Ramos (cell line): Measurements from ENCODE around the gene PFN3.
"Not testable (repeated sequence)": the region's sequence is repeated elsewhere in the genome, so short reads cannot be mapped to it uniquely, and the experiment has no call there.

ENCODE experiments used
- in situ Hi-C: fragments of 300-500 bp; cut with MboI; formaldehyde crosslinking; loops from one replicate; pipeline ENCODE4 v1.14.3; 2022; ENCODE audit warnings: low sequenced_read_pairs; ENCODE audit not compliant: unreplicated experiment

PFN3 gene

DNA sequence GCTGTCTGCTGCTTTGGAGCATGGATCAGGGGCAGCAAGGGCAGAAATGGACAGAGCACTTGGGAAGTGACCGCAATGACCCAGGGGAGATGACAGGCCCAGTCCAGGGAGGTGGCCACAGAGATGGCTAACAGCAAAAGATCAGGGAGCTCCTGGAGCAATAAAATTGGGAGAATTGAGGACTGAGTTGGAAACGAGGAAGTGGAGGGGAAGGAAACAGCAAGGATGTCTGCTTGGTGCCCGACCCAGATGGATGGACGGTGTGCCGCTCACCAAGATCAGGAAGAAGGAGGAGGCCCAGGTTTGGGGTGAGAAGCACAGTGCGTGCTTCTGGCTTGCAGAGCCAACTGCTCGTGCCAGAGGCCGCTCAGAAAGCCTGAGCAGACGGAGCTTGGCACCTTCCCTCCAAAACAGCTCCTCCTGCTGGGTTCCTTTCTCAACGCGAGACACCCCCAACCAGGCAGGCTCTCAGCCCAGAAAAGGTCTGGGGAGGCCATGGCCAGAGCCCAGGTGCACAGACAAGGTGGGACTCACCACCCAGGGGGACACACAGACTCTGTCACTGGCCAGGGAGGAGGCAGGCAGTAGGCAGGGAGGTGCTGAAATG is 17.9 kb downstream of the PFN3 start:
- in situ Hi-C loops, result no loop called here

DNA sequence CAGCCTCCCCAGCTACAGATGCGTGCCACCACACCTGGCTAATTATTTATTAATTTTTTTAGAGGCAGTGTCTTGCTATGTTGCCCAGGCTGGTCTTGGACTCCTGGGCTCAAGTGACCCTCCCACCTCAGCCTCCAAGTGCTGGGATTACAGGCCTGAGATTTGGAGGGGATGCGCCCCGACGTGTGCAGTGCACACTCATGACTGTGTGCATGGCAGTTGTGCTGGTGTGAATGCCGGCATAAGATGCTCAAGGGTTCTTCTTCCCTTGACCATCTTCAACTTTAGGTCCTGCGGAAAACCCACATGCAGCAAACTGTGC is 19.7 kb downstream of the PFN3 start:
- in situ Hi-C loops, result no loop called here

DNA sequence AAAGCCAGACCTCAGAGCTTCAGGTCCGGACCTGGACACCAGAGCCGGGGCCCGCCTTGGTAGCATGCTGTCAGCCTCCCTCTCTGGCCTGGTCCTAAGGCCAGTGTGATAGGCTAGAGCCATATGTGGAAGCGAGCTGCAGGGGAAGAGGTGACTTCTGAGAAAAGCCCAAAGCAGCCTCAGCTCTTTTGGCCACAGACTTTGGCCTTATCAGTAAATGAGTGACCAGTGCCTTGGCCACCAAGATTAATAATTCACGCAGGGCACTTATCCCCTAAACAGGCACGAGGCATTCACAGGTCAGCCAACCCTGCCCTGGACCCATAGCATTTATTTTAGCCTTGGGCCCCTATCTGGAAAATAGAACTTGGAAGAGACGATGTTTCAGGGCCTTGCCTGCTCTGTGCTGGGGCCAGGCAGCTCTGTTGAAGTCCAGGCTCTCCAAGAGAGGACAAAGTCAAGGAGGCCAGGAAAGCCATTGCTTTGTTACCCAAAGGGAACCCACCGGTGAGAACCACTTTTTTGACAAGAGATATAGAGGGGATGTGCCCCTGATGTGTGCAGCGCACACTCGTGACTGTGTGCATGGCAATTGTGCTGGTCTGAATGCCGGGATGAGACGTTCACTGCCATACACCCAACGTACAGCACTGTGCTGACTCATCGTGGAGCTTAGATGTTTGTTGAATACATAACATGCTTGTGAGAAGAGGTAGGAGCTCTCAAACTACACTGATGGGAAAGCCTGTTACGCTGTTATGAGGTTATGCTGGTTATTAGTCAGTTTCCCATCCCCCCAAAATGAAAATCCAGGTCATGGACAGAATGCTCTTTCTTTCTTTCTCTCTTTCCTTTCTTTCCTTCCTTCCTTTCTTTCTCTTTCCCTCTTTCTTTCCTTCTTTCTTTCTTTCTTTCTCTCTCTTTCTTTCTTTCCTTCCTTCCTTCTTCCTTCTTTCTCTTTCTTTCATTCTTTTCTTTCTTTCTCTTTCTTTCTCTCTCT is 21.3 kb downstream of the PFN3 start:
- in situ Hi-C loops, result no loop called here

DNA sequence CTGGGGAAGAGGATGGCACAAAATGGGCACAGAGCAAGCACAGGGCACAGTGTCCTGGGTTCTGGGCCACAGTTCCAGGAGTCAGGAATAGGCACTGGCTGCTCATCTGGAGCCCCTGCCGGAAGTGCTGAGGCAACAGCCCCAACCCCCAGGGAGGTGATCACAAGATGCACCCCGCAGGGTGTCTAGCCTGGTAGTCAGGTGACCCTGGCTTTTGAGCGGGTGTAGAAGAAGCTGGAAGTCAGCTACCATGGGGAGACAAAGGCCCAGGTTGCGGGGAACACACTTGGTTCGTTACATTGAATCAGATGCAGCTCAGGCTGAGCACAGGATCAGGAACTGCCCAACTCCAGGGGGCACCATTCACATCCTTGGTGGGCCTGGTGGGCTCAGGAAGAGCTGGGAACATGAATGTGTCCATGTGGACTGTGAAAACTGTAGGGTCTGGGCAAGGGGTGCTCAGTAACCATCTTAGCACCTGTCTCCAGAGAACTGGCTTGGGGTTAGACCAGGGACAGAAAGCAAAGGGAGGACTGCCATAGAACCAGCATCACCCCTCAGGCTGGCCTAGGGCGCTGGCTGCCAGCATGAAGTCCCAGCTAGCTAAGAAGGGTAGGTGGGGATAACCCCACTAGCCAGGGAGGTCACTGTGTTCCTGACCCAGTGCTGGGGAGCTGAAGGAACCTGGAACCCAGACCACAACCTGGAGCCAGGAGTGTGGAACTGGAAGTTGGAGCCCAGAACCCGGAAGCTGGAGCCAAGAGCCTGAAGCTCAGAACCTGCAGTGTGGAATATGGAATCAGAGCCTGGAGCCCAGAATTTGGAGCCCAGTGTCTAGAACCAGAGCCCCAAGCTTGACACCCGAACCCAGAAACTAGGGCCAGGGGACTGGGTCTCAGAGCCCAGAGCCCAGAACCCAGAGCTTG is 22.3 kb downstream of the PFN3 start:
- in situ Hi-C loops, result no loop called here

DNA sequence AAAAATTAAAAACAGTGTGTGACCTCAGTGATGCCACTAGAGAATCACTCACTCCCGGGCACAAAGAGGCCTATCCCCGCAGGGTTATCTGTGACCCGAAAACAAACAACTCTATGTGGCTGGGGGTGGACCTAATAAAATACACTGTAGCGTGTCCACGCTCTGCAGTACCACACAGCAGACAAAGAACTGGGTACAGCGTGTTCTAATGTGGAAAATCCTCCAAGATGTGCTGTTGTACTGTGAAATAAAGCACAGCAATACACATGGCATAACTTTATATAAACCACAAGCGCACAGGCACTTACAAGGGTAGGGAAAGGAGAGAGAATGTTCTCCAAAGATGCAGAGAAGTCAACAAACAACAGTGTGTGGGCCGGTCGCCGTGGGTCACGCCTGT is 24.4 kb downstream of the PFN3 start:
- in situ Hi-C loops, result no loop called here

DNA sequence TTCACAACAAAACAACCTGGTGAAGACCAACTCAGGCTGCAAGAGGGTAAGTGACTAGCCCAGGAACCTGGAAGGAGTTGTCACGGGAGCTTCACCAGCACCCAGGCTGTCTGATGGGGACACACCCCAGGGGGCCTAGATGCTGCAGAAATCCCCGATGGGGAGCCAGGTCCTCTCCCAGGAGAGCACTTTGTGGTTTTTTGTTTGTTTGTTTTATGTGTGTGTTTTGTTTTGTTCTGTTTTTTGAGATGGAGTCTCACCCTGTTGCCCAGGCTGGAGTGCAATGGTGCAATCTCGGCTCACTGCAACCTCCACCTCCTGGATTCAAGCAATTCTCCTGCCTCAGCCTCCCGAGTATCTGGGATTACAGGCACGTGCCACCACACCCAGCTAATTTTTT is 24.9 kb downstream of the PFN3 start:
- in situ Hi-C loops, result not testable (repeated sequence)

DNA sequence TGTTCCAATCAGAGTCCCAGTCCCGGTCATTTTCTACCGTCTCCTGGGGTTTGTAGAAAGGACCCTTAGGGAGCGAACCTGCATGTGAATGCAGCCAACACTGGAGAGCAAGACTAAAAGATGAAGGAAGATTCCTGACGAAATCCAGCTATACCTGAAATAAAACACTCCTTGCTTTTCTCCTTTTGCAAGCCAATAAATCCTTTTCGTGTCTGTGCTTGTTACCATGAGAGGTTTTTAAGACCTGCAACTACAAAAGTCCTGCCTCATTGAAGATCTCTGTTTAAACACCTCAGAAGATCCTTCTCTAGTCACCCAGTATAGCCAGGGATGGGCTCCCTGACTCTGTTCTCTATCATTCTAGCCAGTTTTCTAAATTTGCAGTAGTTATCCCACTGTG is 26.2 kb downstream of the PFN3 start:
- in situ Hi-C loops, result no loop called here

DNA sequence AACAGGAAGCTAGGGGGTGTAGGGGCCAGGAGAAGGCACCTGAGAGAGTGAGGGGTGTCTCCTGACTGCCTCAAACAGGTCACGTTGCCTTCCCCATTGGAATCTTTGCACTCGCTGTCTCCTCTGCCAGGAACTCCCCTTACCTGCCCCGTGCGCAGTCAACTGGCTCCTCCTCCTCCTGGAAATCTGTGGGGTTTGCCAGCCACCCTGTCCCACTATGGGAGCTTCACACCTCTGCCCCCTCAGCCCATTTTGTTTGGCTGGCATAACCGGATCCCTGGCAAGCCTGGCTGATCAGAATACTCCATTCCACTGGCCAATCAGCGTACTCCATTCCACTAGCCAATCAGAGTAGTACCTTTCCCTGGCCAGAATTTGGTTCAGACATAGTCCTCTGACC is 26.7 kb downstream of the PFN3 start:
- in situ Hi-C loops, result no loop called here

DNA sequence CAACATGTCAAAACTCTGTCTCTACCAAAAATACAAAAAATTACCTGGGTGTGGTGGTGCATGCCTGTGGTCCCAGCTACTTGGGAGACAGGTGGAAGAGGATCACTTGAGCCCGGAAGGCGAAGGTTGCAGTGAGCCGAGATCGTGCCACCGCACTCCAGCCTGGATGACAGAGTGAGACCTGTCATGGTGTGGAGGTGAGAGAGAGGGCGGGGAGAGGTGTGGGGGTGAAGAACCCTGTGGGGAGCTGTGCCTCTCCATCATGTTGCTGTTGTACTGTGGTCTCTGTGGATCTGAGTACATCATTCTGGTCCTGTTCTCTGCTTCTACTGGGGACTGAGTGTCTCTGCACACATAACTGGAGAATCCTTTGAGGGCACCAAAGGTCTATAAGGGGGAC is 27.6 kb downstream of the PFN3 start:
- in situ Hi-C loops, result no loop called here

DNA sequence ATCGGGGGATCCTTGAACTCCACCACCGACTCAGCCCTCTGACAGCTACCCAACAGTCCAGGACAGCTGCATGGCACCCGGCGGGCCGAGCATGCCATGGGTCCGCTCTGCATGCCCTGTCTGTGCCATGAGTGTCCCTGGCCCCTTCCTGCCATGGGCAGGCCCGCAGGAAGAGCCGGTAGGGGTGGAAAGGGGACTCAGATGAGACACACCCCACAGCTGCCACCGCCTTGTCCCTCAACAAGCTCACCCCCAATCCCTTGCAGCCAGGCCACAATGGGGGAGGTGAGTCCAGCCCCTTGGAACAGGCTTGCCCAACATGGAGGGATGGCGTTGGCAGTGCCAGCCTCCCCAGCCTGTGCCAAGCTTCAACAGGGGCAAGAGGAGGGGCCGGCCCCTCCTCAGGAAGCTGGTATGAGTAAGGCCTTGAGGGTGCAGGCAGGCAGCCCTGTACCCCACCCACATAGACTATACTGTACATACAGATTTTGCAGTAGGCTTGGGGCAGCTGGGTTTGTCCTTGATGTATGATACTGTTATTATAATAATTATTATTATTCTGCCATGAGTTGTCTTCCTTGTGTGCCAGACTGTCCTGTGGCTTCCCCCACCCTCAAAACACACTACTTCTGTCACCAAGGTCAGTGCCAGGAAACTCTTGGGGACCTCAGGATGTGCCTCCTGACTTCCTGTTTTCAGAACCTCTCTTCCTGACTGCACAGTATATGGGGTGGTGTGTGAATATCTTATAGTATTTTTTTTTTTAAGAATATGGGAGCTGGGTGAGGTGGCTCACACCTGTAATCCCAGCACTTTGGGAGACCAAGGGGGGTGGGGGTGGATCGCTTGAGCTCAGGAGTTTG is 28.2 kb downstream of the PFN3 start:
- in situ Hi-C loops, result no loop called here

DNA sequence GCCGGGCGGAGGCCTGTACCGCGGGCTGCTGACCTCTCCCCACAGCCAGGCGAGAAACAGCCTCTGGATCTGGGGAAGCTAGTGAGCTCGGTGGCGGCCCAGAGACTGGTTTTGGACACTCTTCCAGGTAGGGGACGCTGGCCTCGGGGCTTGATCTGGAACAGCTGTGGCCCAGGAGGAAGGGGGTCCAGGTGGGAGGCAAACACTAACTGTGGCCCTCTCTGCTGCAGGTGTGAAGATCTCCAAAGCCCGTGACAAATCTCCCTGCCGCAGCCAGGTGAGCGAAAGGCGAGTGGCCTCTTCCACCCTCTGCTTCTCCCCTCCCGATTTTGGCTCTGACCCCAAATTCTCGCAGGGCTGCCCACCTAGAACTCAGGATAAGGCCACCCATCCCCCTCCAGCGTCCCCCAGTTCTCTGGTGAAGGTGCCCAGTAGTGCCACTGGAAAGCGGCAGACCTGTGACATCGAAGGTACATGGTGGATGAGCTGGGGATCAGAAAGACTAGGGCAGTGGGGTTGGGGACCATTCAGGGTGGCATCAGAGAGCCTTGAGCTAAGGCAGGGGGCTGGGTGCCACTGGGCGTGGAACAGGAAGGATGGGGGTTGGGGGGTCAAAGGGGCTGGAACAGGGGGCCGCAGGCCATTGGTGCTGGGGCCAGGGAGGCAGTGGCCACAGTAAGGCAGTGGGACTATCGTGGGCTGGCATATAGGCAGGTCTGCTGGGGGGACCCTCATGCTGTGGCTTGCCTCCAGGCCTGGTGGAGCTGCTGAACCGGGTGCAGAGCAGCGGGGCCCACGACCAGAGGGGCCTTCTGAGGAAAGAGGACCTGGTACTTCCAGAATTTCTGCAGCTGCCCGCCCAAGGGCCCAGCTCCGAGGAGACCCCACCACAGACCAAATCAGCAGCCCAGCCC is 29.1 kb downstream of the PFN3 start:
- in situ Hi-C loops, result no loop called here

DNA sequence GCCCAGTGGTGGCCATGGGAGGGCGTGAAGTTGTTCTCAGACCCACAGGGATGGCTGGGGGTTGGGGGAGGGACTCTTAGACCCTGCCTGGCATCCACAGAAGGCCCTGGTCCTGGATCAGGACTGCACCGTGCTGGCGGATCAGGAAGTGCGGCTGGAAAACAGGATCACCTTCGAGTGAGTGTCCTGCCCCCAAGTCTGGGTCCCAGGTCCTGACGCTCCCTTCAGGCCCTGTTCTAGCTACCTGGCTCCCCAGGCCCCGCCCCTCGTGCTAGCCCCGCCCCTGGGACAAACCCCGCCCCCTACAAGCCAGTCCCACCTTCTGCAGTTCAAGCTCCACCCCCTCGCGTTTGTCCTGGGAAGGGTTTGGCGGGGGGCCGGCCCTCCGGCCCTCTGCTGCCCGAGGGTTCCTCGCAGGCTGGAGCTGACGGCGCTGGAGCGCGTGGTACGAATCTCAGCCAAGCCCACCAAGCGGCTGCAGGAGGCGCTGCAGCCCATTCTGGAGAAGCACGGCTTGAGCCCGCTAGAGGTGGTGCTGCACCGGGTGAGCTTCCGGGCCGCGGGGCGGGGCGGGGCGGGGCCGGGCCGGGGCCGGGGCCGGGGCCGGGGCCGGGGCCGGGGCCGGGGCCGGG is 29.9 kb downstream of the PFN3 start:
- in situ Hi-C loops, result no loop called here

DNA sequence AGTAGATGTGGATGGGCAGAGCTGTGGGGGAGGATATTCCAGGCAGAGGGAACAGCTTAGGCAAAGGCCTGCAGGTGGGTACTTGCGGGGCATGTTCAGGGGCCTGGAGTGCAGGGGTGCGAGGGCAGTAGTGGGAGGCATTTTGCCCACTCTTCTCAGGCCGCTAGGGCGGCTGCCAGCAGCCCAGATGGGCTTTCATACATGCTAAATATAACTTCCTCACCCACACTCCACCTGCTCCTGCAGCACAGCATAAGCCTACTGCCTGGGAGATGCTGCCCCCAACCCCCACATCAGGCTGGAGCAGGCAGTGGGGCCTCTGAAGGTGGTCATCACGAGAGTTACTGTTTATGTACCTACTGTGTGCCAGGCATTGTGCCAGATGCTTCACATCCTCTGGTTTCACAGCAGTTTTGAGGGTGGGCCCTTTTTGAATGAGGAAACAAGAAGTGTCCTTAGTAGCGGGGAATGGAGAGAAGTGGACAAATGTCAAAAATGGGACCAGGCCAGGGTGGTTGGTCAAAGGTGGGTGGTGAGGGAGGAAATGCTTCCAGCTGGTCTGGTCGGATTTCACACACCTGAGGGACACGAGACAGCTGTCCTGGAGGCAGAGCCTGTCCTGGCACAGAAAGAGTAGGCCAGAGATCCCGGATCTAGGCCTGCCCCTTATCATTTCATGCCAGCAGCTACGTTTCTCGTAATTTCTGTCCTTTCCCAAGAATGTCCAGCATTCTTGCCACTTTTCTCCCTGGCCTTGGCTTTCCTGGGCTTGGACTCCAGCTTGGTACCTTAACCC is 30.6 kb downstream of the PFN3 start:
- in situ Hi-C loops, result no loop called here

DNA sequence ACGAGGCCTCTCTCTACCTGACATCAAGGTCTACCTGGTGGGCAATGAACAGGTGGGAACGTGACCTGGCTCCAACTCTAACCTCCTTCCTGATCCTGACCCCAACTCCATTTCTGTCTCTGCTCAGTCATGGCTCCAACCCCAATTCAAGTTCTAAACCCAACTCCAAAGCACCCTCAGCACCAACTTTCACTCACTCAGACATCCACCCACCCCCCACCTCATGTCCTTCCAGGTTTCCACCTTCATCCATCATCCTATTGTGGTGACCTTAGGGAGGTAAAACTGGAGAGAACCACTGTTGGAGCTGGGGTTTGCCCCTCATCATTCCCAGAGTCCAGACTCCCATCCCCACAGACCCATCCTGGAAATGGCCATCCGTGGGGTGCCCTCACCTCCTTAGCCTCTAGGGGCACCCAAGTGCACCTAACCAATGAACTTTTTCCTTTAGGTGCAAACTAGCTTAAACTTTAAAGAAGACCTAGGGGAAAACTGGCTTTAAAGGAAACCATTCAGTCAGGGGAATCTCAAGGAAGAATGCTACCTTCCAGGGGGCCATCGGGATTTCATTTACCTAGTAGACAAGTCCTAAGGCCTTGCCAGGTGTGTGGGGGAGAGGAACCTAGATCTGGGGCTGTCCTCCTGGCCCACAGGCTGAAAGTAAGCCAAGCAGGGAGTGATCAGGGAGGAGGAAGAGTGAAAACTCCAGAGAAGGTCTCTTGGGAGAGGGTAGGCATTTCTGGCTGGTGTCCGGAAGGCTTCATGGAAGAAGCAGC is 31.4 kb downstream of the PFN3 start:
- in situ Hi-C loops, result no loop called here

DNA sequence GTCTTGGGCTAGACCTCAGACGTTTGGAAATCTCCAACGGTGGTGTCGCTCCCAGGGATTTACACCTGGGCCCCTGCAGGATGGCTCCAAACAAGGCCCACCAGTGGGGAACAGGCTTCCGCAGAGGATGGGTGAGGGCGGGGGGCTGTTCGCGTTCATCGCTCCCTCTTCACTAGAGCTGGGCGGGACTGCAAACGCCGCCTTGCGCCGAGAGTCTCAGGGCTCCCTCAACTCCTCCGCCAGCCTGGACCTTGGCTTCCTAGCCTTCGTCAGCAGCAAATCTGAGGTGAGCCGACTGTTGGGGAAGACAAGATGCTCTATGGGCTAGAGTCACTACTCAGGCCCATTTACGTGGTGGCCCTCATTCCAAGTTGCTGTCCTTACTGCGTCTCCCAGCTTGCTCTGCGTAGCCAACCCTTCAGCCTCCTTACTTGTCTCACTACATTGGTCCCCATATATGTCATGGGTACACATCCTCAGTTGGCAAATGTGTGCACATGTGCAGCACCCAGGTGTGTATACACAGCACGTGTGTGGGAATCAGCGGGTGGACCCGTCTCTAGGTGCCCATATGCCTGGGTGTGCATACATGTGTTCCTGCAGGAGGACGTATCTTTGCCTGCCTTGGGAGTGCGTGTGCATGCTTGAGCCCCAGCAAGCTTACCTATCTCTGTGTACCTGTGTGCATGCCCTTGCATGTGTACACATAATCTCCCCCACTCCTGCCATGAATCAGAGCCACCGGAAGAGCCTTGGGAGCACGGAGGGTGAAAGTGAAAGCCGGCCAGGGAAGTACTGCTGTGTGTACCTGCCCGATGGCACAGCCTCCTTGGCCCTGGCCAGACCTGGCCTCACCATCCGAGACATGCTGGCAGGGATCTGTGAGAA is 32.2 kb downstream of the PFN3 start:
- in situ Hi-C loops, result no loop called here

DNA sequence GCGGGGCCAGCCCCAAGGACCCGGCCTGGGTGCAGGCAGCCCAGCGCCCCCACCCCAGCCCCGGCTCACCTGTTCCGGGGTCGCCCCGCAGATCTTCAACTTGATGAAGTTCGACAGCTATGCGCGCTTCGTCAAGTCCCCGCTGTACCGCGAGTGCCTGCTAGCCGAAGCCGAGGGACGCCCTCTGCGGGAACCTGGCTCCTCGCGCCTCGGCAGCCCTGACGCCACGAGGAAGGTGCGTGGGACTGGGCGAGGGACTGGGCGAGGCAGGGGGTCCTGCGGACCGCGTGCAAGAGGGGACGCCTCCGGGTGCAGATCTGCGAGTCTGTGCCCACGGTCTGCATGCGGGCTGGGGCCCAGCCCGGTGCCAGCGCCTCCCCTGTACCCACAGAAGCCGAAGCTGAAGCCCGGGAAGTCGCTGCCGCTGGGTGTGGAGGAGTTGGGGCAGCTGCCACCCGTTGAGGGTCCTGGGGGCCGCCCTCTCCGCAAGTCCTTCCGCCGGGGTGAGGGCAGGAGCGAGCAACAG is 33.1 kb downstream of the PFN3 start:
- in situ Hi-C loops, result no loop called here
